GM18909 (cell line): ENCODE measurements around the gene ASTN2.

ENCODE experiments used
- ATAC-seq: cut with Tn5 transposase; IDR thresholded peaks from one replicate; pipeline ENCODE4 v1.9.1; 2021; ENCODE audit warnings: mild to moderate bottlenecking; ENCODE audit not compliant: unreplicated experiment, poor library complexity

Gene ASTN2

DNA sequence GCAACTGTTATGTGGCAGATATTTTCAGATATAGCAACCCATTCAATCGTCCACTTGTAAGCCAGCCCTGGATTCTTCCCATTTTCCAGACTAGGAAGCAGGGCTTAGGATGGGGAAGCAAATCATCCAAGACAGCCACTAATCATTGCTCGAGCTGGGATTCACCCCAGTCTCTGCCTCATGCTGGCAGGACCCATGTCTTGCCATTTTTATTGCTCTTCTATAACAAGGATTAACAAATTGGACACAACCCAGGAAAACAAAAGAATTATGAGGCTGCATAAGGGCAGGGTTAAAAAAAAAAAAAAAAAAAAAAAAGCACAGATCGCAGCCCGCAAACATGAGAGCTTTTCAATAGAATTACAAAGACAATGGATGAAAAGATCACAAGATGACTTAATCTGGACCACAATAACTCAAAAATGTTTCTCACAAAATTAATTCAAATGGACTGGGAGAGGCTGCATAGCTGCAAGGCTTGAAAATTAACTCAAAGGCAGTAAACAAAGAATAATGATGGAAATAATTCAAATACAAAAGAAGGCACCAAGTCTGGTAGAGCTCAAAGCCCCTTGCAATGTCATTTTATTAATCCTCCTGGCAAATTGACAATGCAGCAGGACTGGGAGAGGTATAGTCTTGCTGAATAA lies 40.7 kb downstream of the ASTN2 start:
- ATAC-seq, result no peak

DNA sequence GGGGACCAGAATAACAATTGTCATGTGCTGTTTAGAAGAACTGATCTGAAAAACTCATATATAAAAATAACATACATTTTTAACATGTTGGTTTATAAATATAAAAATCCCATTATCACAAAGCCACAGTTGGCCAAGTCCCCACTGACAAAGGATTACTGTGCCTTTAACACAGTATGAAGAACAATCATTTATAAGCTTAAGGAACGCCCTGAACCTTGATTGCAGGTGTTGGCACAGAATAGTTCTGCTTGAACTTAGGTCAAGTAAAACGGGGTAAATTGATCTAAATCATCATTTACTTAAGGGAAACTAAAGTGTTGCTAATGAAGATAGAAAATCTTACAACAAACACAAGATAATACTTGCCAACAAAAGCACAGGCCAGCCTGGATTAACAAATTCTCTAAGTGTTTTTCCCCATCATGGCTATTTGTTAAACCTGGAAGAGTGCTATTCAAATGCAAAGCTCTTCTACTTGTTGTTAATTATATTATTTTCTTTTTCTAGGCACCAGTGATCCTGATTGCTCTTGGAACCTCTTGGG lies 46.1 kb downstream of the ASTN2 start:
- ATAC-seq, result no peak

DNA sequence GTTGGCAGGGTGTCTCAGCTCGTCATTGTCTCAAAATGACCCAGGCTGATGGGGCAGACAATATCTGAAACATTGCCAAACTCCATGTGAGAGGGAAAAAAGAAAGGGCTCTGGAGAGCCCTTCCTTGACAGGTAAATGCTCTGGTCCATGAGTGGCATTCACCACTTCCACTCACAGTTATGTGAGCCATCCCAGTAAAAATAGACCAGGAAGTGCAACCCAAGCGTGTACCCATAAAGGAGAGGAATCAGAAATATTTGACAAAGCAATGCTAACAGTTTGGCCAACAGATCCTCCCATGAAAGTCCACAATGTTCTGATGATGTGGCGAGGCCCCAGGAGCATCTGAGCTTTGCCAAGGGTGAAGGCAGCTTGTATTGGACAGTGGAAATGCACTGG lies 49.4 kb downstream of the ASTN2 start:
- ATAC-seq, result no peak

DNA sequence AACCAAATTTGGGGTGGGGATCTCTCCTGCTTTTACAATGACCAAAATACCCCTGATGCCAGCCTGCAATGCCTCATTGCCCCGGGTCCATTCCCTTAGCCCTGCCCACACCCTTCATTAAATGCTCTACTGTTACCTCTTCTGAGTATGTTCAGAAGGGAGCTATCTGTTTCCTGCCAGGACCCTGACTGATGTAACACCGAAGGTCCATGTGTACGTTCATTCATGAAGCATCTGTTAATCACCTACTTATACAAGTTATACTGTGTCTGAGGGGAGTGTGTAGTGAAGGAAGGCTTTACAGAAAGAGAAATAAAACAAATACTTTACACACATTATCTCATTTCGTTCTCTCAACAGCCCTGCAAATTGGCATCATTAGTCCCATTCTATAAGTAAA lies 51.9 kb downstream of the ASTN2 start:
- no peak for ATAC-seq

DNA sequence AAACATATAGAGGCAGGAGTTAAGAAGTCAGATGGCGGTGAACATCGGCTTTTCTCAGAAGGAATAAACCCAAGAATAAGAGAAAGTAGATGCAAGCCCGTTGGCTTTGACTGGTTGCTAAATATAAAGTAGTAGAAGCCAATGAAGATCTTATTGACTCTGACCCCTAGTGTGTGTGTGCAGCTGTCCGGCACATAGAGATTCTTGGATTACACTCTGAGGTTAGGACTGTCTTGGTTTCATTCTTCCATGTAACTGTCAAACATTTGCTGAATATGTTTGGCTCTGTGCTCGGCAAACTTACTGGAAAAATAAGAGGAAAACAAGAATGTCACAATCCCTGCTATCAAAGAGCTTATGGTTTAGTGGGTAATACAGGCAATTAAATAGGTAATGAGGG lies 54.9 kb downstream of the ASTN2 start:
- no peak for ATAC-seq

DNA sequence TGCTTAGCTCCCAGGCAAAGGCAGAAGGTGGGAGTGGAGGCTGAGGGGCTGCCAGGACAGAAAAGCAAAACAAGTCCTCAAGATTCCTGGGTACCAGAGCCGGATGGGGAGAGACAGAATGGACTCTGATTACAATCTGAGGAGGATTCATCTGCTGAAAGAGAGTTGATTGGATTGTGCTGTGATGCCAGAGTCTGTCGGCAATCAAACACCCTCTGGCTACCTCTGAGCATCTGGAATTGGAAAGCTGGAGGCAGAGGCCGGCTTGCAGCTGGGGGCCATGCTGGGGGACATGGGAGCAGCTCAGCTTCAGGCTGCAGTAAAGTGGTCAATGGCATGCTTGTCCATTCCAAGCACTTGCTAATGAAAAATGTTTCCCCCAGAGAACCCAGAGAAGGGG lies 59.3 kb downstream of the ASTN2 start:
- ATAC-seq, result no peak

DNA sequence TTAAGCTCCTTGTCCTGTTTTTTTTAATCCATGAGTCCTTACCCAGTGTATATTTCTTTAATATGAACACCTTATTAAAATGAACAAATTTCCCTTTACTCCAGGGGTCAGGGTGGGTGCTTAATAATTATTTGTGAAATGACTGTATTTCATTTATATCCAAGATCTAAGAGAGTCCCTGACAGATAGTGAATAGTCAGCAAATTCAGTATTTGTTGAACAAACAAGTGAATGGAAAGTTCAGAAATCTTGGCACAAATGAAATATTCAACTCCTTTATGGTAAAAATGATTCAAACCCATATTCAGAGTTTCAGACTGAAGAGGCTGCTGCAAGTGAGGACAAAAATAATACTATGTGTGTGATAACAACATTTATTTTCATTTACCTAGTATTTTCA lies 59.9 kb downstream of the ASTN2 start:
- no peak for ATAC-seq

DNA sequence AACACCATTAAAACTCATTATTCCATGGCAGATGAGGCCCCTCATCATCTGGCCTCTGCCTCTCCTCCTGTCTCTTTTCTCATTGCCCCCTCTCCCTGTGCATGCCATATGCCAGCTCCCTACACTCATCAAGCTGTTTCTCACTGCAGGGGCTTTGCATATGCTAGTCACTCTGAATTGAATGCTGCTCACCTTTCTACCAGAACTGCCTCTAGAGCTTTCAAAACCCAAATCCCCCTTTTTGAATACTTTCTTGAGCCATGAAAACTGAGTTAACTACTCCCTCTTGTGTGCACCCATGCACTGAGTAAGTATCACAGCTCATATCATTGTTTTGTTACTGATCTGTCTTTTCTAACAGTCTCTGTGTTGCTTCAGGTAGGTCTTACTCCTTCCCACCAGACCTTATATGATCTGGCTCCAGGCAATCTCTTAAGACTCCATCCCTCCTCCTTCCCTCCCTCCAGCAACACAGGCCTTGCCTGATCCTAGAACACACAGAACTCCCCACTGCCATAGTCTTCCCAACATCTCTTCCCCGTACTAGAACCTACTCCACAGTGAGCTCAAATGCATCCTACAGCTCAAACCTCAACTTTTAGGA lies 60.5 kb downstream of the ASTN2 start:
- ATAC-seq, result no peak

DNA sequence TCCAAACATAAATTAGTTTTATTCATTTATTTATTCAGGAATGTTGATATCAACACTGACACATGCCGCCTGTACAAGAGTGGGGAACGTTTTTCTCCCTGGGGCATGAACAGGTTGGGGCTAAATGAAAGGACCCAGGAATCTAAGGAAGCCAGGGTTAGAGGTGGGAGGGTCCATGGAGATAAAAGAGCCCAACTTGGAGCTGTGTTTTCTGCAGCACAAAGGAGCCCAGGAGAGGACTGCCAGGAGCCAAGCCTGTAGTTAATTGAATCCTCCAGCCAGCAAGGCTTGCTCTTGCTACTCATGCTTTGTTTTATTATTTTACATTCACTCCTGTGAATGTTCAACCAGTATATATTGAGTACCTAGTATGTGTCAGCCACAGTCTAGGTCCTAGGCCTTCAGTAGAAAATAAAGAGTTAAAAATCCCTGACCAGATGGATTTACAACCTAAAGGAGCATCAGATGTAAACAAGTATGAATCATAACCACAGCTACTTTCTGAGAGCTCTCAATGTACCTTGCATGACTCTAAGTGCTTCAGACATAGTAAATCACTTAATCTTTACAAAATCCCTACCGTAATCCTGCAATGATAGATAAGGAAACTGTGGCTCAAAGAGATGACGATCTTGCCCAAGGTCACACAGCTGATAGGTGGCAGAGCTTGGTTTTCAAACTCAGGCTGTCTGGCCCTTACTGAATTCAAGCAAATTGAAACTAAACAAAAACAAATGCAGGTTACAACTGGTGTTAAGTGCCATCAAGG lies 69.8 kb downstream of the ASTN2 start:
- no peak for ATAC-seq

DNA sequence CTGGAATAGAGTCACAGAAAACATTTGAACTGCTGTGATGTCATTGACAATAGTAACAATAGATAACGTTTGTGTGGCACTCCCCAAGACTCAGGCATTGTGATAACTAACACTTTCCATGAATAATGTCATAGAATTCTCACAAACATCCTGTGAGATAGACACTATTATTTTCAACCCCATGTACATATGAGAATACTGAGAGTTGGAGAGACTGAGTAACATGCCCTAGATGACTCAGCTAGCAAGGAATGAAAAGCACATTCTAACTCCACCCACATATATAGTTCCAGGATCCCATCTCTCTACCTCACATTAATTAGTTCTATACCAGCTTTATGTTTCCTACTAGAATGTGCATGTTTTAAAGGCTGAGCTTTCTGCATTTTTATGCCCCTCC lies 71.4 kb downstream of the ASTN2 start:
- ATAC-seq, result no peak

DNA sequence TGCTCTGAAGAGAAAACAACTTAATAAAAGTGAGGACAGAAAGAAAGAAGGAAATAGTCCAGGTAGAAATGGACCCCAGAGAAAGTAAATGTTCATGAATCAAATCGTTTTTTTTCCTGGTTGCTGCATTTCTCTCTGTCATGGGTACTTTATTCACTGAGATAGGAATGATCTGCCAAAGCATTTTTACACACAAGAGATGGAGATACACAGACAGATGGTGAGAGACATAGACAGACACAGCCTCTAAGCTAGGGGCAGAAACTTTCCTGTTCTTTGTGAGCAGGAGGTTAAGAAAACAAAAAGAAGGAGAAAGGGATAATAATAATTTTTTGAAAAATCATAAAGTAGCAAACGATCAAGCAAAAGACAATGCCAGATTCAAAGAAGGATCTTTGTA lies 73.7 kb downstream of the ASTN2 start:
- ATAC-seq, result no peak

DNA sequence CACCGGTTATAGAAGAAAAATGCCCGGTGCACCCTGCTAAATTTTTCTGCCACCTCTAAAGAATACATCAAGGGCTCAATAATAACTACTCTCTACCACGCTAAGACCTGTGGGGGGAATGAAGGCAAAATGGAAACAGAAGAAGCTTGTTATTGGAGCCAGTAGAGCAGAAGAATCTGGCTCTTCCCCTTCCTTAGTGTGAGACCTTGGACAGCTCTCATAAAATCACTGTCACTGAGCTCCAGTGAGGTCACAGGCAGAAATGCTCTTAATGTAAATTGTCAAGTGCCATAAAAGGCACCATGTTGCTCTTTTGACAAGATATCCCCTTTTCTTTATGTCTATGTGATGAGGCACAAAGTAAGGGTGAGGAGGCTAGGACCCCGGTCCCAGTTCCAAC lies 74.4 kb downstream of the ASTN2 start:
- no peak for ATAC-seq

DNA sequence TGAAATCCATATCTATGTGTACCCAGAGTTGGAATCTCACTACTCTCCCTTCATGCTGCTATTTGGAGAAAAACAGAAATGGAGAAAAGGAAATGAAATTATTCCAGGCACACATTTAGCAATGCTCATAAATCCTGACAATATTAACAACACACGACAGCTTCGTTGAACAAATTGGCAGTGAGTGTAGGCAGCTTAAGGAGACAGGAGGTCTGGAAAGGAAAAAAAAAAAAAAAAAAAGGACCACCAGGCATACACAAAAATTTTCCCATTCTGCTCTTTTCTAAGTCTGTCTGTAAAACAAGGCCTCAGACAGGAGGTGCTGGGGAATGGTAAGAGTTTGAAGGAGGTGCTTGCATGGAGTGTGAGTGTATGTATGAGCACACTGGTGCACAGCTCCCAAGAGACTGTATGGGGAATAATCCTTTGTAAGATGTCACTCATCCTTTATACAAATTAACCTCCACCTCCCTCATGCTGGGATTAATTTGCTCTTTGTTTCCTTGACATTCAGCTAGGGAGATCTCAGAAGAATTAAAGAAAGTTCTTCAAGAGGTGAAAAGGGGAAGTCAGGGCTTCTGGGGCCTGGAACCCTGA lies 78.9 kb downstream of the ASTN2 start:
- no peak for ATAC-seq

DNA sequence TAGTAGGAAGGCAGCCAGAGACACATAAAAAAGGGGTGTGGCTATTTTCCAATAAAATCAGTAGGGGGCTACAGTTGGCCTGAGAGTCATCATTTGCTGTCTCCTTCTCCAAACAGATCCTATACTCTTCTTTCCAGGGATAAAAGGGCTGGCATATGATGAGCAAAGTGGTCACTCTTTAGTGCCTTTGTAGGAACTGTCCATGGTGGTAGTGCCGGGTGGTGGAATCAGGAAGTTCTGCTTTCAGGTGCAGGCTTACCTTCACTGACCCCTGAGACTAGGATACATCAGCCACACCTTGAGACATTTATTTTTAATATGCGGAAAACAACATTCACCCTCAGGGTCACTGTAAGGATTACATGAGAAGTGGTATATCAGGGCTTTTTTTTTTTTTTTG lies 80.8 kb downstream of the ASTN2 start:
- no peak for ATAC-seq

DNA sequence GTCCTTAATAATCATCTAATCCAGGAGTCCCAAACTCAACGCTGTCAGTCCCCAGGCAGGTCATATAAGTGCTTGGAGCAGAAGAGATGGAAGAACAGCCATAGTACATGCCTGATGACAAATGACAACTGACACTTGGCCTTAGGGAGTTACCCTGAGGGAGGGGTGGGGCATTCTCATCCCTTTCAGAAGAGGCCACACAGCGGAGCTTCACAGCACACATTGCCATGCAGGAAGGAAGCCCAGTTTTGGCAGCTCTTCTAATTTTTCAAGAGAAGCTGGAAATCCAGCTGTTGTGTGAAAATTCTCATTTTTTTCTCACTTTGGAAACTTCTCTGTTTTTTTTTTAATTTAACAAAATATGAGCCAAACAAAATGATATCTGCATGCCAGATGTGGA lies 89.0 kb downstream of the ASTN2 start:
- no peak for ATAC-seq

DNA sequence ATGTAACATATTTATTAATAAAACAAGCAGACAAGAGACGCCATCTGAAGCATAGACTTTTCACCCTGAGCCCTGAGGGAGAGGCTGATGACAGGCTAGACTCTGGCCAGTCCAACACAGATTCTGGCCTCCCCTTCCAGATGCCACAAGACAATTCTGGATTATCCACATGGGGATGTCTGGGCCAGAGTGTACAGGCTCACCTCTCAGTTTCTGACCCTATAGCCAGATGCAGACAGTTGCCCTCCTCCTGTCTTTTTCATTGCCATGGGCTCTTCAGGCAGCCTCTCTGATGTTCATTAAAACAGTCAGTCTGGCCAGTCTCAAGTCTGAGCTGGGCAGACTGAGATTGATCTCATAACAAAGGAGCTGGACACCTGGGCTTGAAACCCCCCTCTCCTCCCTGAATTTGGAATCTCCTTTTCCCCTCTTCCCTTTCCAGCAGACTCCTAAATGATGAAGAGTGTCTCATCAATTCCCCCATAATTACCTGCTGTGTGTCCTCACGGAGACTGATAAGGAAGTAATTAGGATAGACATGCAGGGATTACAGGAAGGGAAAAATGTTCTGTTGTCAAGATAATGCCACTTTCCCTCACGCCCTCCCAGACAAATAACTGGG lies 89.6 kb downstream of the ASTN2 start:
- no peak for ATAC-seq

DNA sequence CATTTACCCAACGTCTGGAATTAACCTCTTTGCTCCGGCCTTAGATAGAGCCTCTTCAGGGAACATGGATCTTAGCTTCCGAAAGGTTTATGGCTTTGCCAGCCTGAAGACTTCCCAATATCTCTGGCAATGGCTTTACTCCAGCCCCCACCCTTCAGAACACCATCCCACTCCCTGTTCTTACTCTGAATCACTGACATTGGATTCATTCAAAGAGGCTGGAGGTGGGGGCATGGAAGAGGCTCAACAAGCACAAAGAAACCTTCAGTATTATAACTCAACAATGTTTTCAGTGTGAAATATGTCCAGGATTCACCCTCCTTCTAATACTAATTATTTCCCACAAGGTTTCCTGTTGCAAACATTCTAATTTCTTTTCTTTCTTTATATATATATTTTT lies 91.5 kb downstream of the ASTN2 start:
- ATAC-seq, result no peak

DNA sequence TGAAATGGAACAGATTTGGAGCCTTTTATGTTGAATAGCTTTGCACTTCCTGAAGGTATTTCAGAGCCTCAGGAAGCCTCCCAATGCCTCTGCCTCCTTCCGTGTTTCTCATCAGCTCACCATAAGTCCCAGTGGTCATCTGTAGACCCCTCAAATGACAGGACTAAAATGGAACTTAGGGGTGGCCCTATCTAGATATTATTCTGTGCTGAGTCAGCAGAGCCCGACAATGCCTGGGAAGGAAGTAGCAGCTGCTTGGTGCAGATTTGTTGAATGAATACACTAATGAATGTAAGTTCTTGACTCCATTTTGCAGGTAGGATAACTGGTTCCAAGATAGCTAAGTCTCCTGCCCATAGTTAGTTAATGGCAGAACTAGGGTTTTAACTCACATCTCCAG lies 97.7 kb downstream of the ASTN2 start:
- ATAC-seq, result no peak

DNA sequence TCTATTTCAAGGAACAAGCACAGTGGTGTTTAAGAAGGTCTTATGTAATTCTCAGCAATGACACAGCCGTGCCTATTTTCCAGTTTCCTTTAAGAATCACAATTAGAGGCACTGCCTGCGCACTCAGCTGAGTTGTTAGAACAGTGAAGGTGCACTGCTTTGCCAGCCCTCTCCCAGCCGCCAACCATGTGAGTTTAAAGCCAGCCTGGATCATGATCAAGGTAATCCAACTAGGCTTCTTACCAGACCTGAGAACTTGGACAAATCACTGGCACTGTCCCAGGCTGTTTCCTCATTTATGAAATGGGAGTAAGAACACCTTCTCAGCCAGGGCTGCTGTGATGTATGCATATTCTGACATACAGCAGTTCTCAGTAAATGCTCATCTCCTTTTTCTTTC lies 99.6 kb downstream of the ASTN2 start:
- no peak for ATAC-seq

DNA sequence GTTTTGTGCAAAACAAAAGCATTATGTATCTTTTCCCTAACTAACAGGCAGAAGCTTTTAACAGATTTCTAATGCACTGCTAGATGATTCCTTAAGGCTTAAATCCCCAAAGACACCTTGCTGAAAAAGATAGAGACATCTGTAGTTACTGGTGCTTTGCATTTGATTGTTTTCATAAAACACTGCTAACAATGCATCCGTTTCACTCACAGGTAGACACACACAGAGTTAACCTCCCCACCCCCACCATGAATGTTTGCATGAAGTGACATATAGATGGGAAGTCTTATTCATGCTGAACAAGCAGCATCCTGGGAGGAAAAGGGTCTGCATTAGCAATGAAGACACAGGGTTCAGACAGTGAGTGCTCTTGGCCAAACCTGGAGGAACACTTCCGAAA lies 100.9 kb downstream of the ASTN2 start:
- no peak for ATAC-seq

DNA sequence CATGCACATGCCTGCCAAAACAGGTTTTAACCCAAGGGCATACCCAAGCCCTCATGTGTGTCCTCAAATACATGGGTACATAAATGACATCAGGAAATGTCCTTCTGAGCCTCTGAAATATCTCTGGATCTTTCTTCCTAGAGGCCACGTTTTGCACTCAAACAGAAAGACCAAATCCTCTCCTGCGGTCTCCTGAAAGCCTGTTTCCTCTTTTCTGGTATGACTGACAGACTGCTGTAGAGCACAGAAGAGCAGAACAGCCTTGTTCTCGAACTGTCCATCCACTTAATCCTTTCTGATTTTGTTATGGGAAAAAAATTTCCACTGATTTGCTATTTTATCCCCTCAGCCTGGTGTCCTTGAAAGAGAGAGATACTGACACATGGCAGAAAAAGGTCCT lies 107.2 kb downstream of the ASTN2 start:
- no peak for ATAC-seq
